Activated T-helper 17 cell treated with anti-CD3 and anti-CD28 coated beads, Interleukin-2, amount 50 U/mL, for 72 hours (primary cell): ENCODE results near the gene INPP5K. TPM values are rescaled to one million over a fixed set of nuclear protein-coding genes. Genes with fewer than 3 reads are reported as not detected.
A peak's percentile ranks its signal among the peaks of the same experiment; 100 is the strongest.

ENCODE experiments used
- ATAC-seq: fragments of 150-1000 bp; cut with Tn5 transposase; replicated peaks from 2 replicates; pipeline ENCODE4 v1.10.0; 2021; ENCODE audit warnings: mild to moderate bottlenecking, moderate library complexity
- H3K27ac Mint-ChIP-seq: one replicate; pipeline ENCODE4 v1.8.0; 2022; ENCODE audit warnings: mixed read lengths
- H3K27me3 Mint-ChIP-seq: one replicate; pipeline ENCODE4 v1.8.0; 2022; ENCODE audit warnings: mixed read lengths
- H3K36me3 Mint-ChIP-seq: one replicate; pipeline ENCODE4 v1.8.0; 2022; ENCODE audit warnings: low read depth, mild to moderate bottlenecking, mixed read lengths
- H3K4me1 Mint-ChIP-seq: one replicate; pipeline ENCODE4 v1.8.0; 2022; ENCODE audit warnings: mixed read lengths
- H3K4me3 Mint-ChIP-seq: one replicate; pipeline ENCODE4 v1.8.0; 2022; ENCODE audit warnings: mild to moderate bottlenecking, mixed read lengths
- H3K9me3 Mint-ChIP-seq: one replicate; pipeline ENCODE4 v1.8.0; 2022; ENCODE audit warnings: mixed read lengths
- total RNA-seq, 2 donors: library from RNA; stranded (reverse); gene quantifications; one replicate each; pipeline ENCODE4 v1.2.3, GENCODE V29; 2022

INPP5K gene
- total RNA-seq, 2 donors from 2014 or later, result 29.9 to 30.4 TPM

GRCh38 chr17:1474402-1475189 is 41.8 kb downstream of the INPP5K start:
- H3K27ac Mint-ChIP-seq, result peak overlapping the region; percentile 12
- H3K9me3 Mint-ChIP-seq, result no peaks in the 10 kb centered on the region
- H3K4me3 Mint-ChIP-seq, result no peak overlapping the region
- ATAC-seq, result no peak
- H3K4me1 Mint-ChIP-seq, result peaks cover 8% of the 10 kb centered on the region
- no peaks in the 10 kb centered on the region for H3K27me3 Mint-ChIP-seq
- H3K36me3 Mint-ChIP-seq, result peaks cover 64% of the 10 kb centered on the region

GRCh38 chr17:1473841-1474240 is 42.6 kb downstream of the INPP5K start:
- H3K4me3 Mint-ChIP-seq, result no peak overlapping the region
- H3K4me1 Mint-ChIP-seq, result peaks cover 8% of the 10 kb centered on the region
- ATAC-seq, result peak; percentile 79
- H3K9me3 Mint-ChIP-seq, result no peaks in the 10 kb centered on the region
- peak overlapping the region; percentile 12 for H3K27ac Mint-ChIP-seq
- H3K27me3 Mint-ChIP-seq, result no peaks in the 10 kb centered on the region
- H3K36me3 Mint-ChIP-seq, result peaks cover 64% of the 10 kb centered on the region

DNA sequence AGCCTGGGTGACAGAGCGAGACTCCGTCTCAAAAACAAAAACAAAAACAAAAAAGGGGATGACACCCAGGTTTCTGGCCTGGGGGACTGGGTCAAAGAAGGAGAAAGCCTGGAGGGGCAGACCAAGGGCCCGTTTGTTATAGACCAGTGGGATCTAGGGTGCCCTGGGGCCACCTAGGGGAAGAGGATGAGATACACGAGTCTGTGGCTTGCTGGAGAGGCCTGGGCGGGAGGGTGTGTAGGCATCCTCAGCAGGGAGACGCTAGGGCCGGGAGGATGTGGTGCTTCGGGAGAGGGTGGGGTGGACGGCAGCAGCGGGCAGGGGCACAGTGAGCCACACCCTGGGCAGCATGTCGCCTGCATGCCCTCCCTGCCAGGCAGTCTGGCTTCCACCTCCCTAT is 43.2 kb downstream of the INPP5K start:
- H3K36me3 Mint-ChIP-seq, result peaks cover 64% of the 10 kb centered on the region
- H3K27me3 Mint-ChIP-seq, result no peaks in the 10 kb centered on the region
- no peak overlapping the region for H3K27ac Mint-ChIP-seq
- H3K4me3 Mint-ChIP-seq, result no peak overlapping the region
- peaks cover 8% of the 10 kb centered on the region for H3K4me1 Mint-ChIP-seq
- ATAC-seq, result peak; percentile 39
- H3K9me3 Mint-ChIP-seq, result no peaks in the 10 kb centered on the region

DNA sequence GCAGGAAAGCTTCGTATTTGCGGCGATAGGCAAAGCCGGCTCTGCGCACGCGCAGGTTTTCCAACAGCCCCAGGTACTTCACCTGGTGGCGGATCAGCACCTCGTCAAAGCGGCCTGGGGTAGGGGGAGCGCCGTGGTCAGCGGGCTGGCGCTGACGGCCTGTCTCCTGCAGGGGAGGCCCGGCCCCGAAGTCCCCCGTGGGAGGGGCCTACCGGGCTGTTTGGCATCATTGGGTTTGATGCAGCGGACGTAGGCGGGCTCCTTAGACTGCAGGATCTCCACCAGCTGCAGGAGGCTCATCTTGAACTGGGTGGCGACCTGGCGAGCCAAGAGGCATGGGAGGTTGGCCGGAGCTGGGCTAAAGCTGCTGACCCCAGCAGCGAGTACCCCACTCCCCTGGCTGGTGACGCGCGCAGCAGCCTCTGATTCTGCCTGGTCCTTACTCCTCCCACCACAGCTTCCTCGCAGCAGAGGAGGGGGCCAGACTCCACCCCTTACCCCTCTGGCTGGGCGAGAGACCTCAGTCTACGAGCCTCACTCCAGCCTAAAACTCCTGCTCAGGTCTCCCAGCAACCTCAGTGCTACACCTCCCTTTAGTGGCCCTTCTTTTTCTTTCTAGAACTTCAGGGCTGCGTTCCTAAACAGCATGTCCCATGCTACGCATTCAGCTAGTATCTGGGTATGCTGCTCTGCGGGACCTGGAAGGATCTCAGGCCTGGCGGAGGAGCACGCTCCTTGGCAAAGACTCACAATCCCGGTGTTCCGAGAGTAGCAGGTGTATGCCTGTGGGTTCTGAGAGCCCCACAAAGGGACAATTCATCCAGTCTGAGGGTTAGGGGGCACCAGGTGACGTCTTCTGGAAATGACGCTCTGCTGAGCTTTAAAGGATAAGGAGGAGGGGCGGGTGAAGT is 44.2 kb downstream of the INPP5K start:
- Mint-ChIP-seq H3K9me3 (no peaks in the 10 kb centered on the region), H3K27ac (no peak overlapping the region), H3K4me1 (peaks cover 8% of the 10 kb centered on the region), H3K36me3 (peaks cover 61% of the 10 kb centered on the region), H3K4me3 (no peak overlapping the region), H3K27me3 (no peaks in the 10 kb centered on the region)
- no peak for ATAC-seq

- no peak overlapping the region for H3K27ac Mint-ChIP-seq
- peaks cover 8% of the 10 kb centered on the region for H3K4me1 Mint-ChIP-seq
- no peaks in the 10 kb centered on the region for H3K27me3 Mint-ChIP-seq
- no peaks in the 10 kb centered on the region for H3K9me3 Mint-ChIP-seq
- ATAC-seq, result no peak
- no peak overlapping the region for H3K4me3 Mint-ChIP-seq
- peaks cover 61% of the 10 kb centered on the region for H3K36me3 Mint-ChIP-seq
Observed at GRCh38 chr17:1471490-1471889, 44.9 kb downstream of the INPP5K start.

DNA sequence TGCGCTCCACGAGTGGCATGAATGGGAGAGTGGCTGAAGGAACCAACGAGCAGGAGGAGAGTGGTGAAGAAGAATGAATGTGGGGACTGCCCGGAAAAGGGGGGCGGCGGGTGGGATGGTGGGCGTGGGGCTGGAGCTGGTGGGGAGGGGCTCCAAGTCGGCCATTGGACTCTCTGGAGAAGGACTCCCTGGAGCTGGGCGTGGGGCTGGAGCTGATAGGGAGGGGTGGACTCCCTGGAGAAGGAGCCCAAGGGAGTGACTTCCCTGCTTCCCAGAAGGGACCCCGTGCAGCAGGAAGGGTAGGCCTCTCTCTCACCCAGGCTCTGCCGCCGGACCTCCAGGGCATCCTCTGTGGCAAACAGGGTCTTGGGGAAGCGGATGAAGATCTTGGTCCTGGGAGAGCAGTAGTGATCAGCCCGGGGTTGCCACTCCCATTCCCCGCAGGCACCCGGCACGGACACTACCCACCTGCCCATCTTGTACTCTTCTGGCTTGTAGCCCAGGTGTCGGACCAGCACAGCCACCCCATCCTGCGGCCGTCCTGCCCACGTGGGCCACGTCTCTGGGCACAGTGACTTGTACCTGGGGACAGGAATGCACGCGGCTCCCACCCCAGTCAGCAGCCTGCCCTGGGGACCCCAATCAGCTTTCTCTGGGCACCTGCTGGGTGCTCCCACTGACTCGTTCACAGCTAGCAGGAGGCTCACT is 45.5 kb downstream of the INPP5K start:
- H3K4me3 Mint-ChIP-seq, result no peak overlapping the region
- ATAC-seq, result no peak
- peaks cover 60% of the 10 kb centered on the region for H3K36me3 Mint-ChIP-seq
- no peak overlapping the region for H3K27ac Mint-ChIP-seq
- no peaks in the 10 kb centered on the region for H3K9me3 Mint-ChIP-seq
- peaks cover 8% of the 10 kb centered on the region for H3K4me1 Mint-ChIP-seq
- no peaks in the 10 kb centered on the region for H3K27me3 Mint-ChIP-seq

GRCh38 chr17:1470071-1470754 is 46.2 kb downstream of the INPP5K start:
- Mint-ChIP-seq H3K4me1 (peaks cover 8% of the 10 kb centered on the region), H3K9me3 (no peaks in the 10 kb centered on the region), H3K27ac (no peak overlapping the region), H3K4me3 (no peak overlapping the region), H3K27me3 (no peaks in the 10 kb centered on the region), H3K36me3 (peaks cover 53% of the 10 kb centered on the region)
- ATAC-seq, result no peak

GRCh38 chr17:1469231-1469852 is 47.1 kb downstream of the INPP5K start:
- no peaks in the 10 kb centered on the region for H3K9me3 Mint-ChIP-seq
- H3K36me3 Mint-ChIP-seq, result peaks cover 53% of the 10 kb centered on the region

DNA sequence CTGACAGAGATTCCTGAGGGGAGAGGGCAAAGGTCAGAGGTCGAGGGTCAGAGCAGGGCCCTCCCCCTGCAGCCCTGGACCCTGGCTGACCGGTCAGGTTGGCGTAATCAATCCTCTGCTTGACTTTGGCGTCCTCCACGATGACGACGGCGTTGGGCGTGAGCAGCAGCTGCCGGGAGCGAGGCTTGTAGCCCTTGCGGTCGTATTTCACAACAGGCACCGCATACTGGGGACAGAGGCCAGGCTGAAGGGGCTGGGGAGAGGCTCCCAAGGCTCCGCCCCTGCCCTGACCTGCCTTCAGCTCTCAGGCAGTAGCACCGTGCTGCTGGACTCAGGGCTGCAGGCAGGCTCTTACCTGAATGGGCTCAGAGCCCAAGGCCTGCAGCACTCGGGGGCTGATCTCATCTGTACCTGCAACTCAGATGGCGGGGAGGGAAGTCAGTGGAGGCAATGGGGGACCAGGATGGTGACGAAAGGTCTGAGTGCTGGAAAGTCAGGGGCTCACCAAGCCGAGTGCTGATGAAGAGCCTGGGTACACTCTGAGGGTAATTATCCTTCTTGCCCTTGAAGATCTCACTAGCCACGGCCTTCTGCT is 48.4 kb downstream of the INPP5K start:
- no peaks in the 10 kb centered on the region for H3K27me3 Mint-ChIP-seq
- peaks cover 55% of the 10 kb centered on the region for H3K36me3 Mint-ChIP-seq
- H3K9me3 Mint-ChIP-seq, result no peaks in the 10 kb centered on the region
- H3K4me3 Mint-ChIP-seq, result no peak overlapping the region
- ATAC-seq, result no peak
- peaks cover 6% of the 10 kb centered on the region for H3K4me1 Mint-ChIP-seq
- H3K27ac Mint-ChIP-seq, result no peak overlapping the region

More at GRCh38 chr17:1469231-1469852, 47.1 kb downstream of the INPP5K start:
- no peak for ATAC-seq
- no peaks in the 10 kb centered on the region for H3K27me3 Mint-ChIP-seq
- no peak overlapping the region for H3K4me3 Mint-ChIP-seq
- H3K4me1 Mint-ChIP-seq, result peaks cover 8% of the 10 kb centered on the region
- H3K27ac Mint-ChIP-seq, result no peak overlapping the region

DNA sequence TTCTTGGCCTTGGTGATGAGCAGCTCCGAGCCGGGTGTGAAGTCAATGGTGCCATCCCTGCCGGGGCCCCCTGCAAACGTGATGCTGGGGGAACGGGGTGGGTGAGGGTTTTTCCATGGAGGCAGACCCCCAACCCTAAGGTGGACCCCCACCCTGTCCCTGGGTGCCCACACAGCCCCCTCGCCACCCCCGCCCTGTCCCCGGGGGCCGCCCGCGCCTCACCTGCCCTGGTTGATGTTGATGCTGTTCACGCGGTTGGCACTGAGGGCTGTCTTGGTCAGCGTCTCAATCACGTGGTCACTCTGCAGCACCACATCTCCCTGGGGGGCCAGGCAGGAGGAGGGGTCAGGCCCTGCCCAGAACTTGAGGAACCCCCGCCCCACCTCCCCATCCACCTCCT is 49.2 kb downstream of the INPP5K start:
- Mint-ChIP-seq H3K36me3 (peaks cover 50% of the 10 kb centered on the region), H3K4me3 (no peak overlapping the region), H3K27me3 (no peaks in the 10 kb centered on the region), H3K4me1 (peaks cover 12% of the 10 kb centered on the region), H3K9me3 (no peaks in the 10 kb centered on the region), H3K27ac (no peak overlapping the region)
- no peak for ATAC-seq

- Mint-ChIP-seq H3K27me3 (no peaks in the 10 kb centered on the region), H3K4me3 (no peak overlapping the region), H3K4me1 (peaks cover 15% of the 10 kb centered on the region), H3K36me3 (peaks cover 32% of the 10 kb centered on the region), H3K9me3 (no peaks in the 10 kb centered on the region), H3K27ac (no peak overlapping the region)
- no peak for ATAC-seq
Observed at GRCh38 chr17:1464186-1464585, 52.2 kb downstream of the INPP5K start.

DNA sequence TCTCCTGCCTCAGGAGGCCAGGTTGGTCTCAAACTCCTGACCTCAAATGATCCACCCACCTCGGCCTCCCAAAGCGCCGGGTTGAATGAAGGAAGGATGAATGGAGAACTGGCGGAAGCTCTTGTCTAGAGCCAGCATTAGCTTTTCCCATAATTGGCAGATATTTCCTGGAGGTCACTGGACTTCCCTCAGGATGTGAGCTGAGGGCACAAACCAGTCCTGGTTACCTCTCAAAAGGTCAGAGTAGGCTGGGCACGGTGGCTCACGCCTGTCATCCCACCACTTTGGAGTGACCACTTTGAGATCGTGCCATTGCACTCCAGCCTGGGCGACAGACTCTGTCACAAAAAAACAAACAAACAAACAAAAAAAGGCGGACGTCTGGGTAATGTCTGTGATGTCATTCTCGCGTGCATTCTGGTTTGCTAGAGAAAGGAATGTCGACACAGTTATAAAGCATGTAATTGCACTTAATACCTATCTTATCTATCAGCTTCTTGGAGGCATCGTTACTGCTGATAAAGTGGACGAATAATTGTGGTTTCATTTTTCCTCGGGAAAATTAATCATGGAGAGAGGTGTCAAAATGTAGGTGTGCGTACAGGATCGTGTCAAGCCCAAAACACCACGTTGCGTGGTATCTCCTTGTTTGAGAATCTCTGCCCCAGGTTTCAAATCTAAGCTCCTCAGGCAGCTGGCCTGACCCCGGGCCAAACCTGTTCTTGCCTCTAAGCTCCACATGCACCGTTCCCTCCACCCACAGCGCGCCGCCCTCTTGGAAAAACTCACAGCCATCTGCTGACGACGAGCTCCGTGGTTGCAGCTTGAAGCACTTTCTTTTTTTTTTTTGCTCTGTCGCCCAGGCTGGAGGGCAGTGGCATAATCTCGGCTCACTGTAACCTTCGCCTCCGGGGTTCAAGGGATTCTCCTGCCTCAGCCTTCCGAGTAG is 54.0 kb downstream of the INPP5K start:
- H3K27me3 Mint-ChIP-seq, result no peaks in the 10 kb centered on the region
- H3K4me3 Mint-ChIP-seq, result peak overlapping the region; percentile 69
- no peaks in the 10 kb centered on the region for H3K9me3 Mint-ChIP-seq
- ATAC-seq, result no peak
- H3K36me3 Mint-ChIP-seq, result peaks cover 18% of the 10 kb centered on the region
- H3K4me1 Mint-ChIP-seq, result peaks cover 15% of the 10 kb centered on the region
- H3K27ac Mint-ChIP-seq, result peak overlapping the region; percentile 56
